ENCODE results near the gene B3GNT4.
A peak's percentile ranks its signal among the peaks of the same experiment; 100 is the strongest.
"Not testable (repeated sequence)": the region's sequence is repeated elsewhere in the genome, so short reads cannot be mapped to it uniquely, and the experiment has no call there.

Gene B3GNT4

GRCh38 chr12:122203301-122204166 is at the start of gene B3GNT4:
B3GNT4 (plus strand) TSS chr12:122203709; CDS start chr12:122204619, 910 bp downstream.
- DNase-seq, result peak; percentile 77

- DNase-seq, result no peak
Observed at GRCh38 chr12:122155705-122156104, 47.8 kb upstream of the B3GNT4 start.

- no peak for DNase-seq
Observed at GRCh38 chr12:122158700-122159285, 44.7 kb upstream of the B3GNT4 start.

GRCh38 chr12:122159882-122160281 is 43.6 kb upstream of the B3GNT4 start:
- no peak for DNase-seq

- no peak for DNase-seq
Observed at GRCh38 chr12:122160761-122161160, 42.7 kb upstream of the B3GNT4 start.

GRCh38 chr12:122161682-122162081 is 41.8 kb upstream of the B3GNT4 start:
- DNase-seq, result peak; percentile 53

- DNase-seq, result no peak
Observed at GRCh38 chr12:122162976-122163375, 40.5 kb upstream of the B3GNT4 start.

GRCh38 chr12:122166422-122167349 is 36.8 kb upstream of the B3GNT4 start:
- DNase-seq, result peak; percentile 32

- no peak for DNase-seq
Observed at GRCh38 chr12:122167356-122167925, 36.1 kb upstream of the B3GNT4 start.

- DNase-seq, result no peak
Observed at GRCh38 chr12:122168492-122168891, 35.0 kb upstream of the B3GNT4 start.

- no peak for DNase-seq
Observed at GRCh38 chr12:122171399-122171798, 32.1 kb upstream of the B3GNT4 start.

- DNase-seq, result no peak
Observed at GRCh38 chr12:122172262-122172939, 31.1 kb upstream of the B3GNT4 start.

- no peak for DNase-seq
Observed at GRCh38 chr12:122174155-122174845, 29.2 kb upstream of the B3GNT4 start, which contains the start of gene IL31. IL31 (minus strand) TSS chr12:122174221; CDS start chr12:122174172, 49 bp downstream.

GRCh38 chr12:122176473-122176872 is 27.0 kb upstream of the B3GNT4 start:
- DNase-seq, result not testable (repeated sequence)

- DNase-seq, result peak; percentile 10
Observed at GRCh38 chr12:122182887-122183587, 20.5 kb upstream of the B3GNT4 start, which contains the start of gene LRRC43. LRRC43 (plus strand) TSS chr12:122183123; CDS start chr12:122183145, 22 bp downstream.

- DNase-seq, result no peak
Observed at GRCh38 chr12:122183588-122183940, 19.9 kb upstream of the B3GNT4 start.

GRCh38 chr12:122184517-122184916 is 19.0 kb upstream of the B3GNT4 start:
- DNase-seq, result no peak

GRCh38 chr12:122185079-122185478 is 18.4 kb upstream of the B3GNT4 start:
- no peak for DNase-seq

GRCh38 chr12:122185494-122186082 is 17.9 kb upstream of the B3GNT4 start:
- DNase-seq, result no peak

GRCh38 chr12:122187466-122187865 is 16.0 kb upstream of the B3GNT4 start:
- no peak for DNase-seq
